Gastroesophageal sphincter (tissue), 3 donors: ENCODE results near the gene FNDC3B.

Experiments used
- CTCF ChIP-seq, 4 experiments: fragments of 200-600 bp in 2 of 4; fragments of 450-650 bp in 2 of 4; sonication (generic) in 1 of 4; IDR thresholded peaks; one replicate each; pipeline ENCODE4 v1.5.1; 2017 to 2019; ENCODE audit warnings: antibody characterized with exemption in 4 of 4, mild to moderate bottlenecking in 2 of 4, moderate library complexity in 2 of 4
- EP300 ChIP-seq: sonication (generic); formaldehyde crosslinking; IDR thresholded peaks from one replicate; pipeline ENCODE4 v1.6.1; 2017; ENCODE audit warnings: antibody characterized with exemption, mild to moderate bottlenecking
- POLR2A ChIP-seq, 2 donors: fragments of 450-650 bp; IDR thresholded peaks; one replicate each; pipeline ENCODE4 v1.6.1; 2017; ENCODE audit warnings: antibody characterized with exemption in 2 of 2, mild to moderate bottlenecking in 2 of 2, moderate library complexity in 1 of 2
- POLR2AphosphoS5 ChIP-seq: sonication (generic); formaldehyde crosslinking; IDR thresholded peaks from one replicate; pipeline ENCODE4 v1.6.1; 2017; ENCODE audit warnings: antibody characterized with exemption

GRCh38 chr3:172179680-172180399 lies 140.5 kb downstream of the FNDC3B start:
- TF ChIP-seq CTCF (IDR thresholded peaks at IDR 0.05), result no peak
- TF ChIP-seq POLR2AphosphoS5, result no peak
- no peak for TF ChIP-seq POLR2A (IDR thresholded peaks at IDR 0.05)
- no peak for TF ChIP-seq EP300
